GM12891 (cell line): ENCODE measurements around the gene CPTP.

Experiments
- PAX5 ChIP-seq: IDR thresholded peaks from 2 replicates; pipeline ENCODE4 v1.6.1; 2011; ENCODE audit warnings: low read length, moderate library complexity, mild to moderate bottlenecking; ENCODE audit not compliant: insufficient read depth, severe bottlenecking
- POLR2A ChIP-seq: IDR thresholded peaks from 2 replicates; pipeline ENCODE4 v1.6.1; 2011; ENCODE audit warnings: low read depth, low read length, control low read depth
- POLR2AphosphoS5 ChIP-seq: IDR thresholded peaks from 2 replicates; pipeline ENCODE4 v1.6.1; 2011; ENCODE audit warnings: low read depth, low read length, control low read depth
- POU2F2 ChIP-seq: IDR thresholded peaks from 2 replicates; pipeline ENCODE4 v1.6.1; 2011; ENCODE audit warnings: low read depth, mild to moderate bottlenecking, control low read depth, low read length, moderate library complexity
- SPI1 ChIP-seq: IDR thresholded peaks from 2 replicates; pipeline ENCODE4 v1.6.1; 2011; ENCODE audit warnings: low read depth, low read length, control low read depth
- TAF1 ChIP-seq: IDR thresholded peaks from 2 replicates; pipeline ENCODE4 v1.6.1; 2011; ENCODE audit warnings: low read depth, low read length, control low read depth

- TF ChIP-seq POLR2A (no peak), POLR2AphosphoS5 (no peak), TAF1 (no peak), SPI1 (no peak), PAX5 (no peak), POU2F2 (no peak)
Measured at GRCh38 chr1:1370771-1371300, 46.2 kb downstream of the CPTP start.
